Astrocyte (in vitro differentiated cells and primary cell): Measurements from ENCODE around the gene FAU. TPM values are rescaled to one million over a fixed set of nuclear protein-coding genes. Genes with fewer than 3 reads are reported as not detected.

Experiments used
- DNase-seq: peaks from one replicate; pipeline ENCODE4 v3.0.0-alpha.2; 2010; ENCODE audit warnings: low read depth
- FAIRE-seq: peaks from 2 replicates; lab custom pipeline; 2011; peaks lifted over from hg19 to GRCh38; lab: Jason Lieb, UNC
- H2AFZ ChIP-seq: 2 replicates; pipeline ENCODE4 v1.6.0; 2012; ENCODE audit warnings: low read depth, low read length, inconsistent platforms
- H3K27ac ChIP-seq: 2 replicates; pipeline ENCODE4 v1.5.1; 2011; ENCODE audit warnings: low read depth, low read length, inconsistent platforms
- H3K27me3 ChIP-seq: 2 replicates; pipeline ENCODE4 v1.6.0; 2011; ENCODE audit warnings: low read length, inconsistent platforms; ENCODE audit not compliant: insufficient read depth
- H3K36me3 ChIP-seq: 2 replicates; pipeline ENCODE4 v1.5.1; 2011; ENCODE audit warnings: low read length, inconsistent platforms; ENCODE audit not compliant: insufficient read depth
- H3K4me1 ChIP-seq: 2 replicates; pipeline ENCODE4 v1.5.1; 2011; ENCODE audit warnings: low read length, inconsistent platforms; ENCODE audit not compliant: insufficient read depth
- H3K4me2 ChIP-seq: 2 replicates; pipeline ENCODE4 v1.6.0; 2012; ENCODE audit warnings: low read length, inconsistent platforms
- H3K4me3 ChIP-seq: 2 replicates; pipeline ENCODE4 v1.5.1; 2011; ENCODE audit warnings: low read depth, mild to moderate bottlenecking, low read length, inconsistent platforms; ENCODE audit not compliant: insufficient read depth
- H3K79me2 ChIP-seq: 2 replicates; pipeline ENCODE4 v1.6.0; 2012; ENCODE audit warnings: mild to moderate bottlenecking, low read length, inconsistent platforms; ENCODE audit not compliant: insufficient read depth
- H3K9ac ChIP-seq: 2 replicates; pipeline ENCODE4 v1.6.0; 2012; ENCODE audit warnings: mild to moderate bottlenecking, low read length, inconsistent platforms
- H3K9me3 ChIP-seq: 2 replicates; pipeline ENCODE4 v1.5.1; 2012; ENCODE audit warnings: low read depth, mild to moderate bottlenecking, low read length, inconsistent platforms; ENCODE audit not compliant: insufficient read depth
- H4K20me1 ChIP-seq: 2 replicates; pipeline ENCODE4 v1.6.0; 2012; ENCODE audit warnings: low read length, inconsistent platforms; ENCODE audit not compliant: insufficient read depth
- H3K27ac Mint-ChIP-seq: one replicate; pipeline ENCODE4 v1.8.0; 2021; ENCODE audit warnings: mild to moderate bottlenecking, mixed read lengths; ENCODE audit not compliant: unreplicated experiment
- H3K27me3 Mint-ChIP-seq: one replicate; pipeline ENCODE4 v1.8.0; 2021; ENCODE audit warnings: low read depth, mixed read lengths; ENCODE audit not compliant: unreplicated experiment
- H3K36me3 Mint-ChIP-seq: one replicate; pipeline ENCODE4 v1.8.0; 2021; ENCODE audit warnings: low read depth, mixed read lengths; ENCODE audit not compliant: unreplicated experiment
- H3K4me1 Mint-ChIP-seq: one replicate; pipeline ENCODE4 v1.8.0; 2021; ENCODE audit warnings: low read depth, mixed read lengths; ENCODE audit not compliant: unreplicated experiment
- H3K4me3 Mint-ChIP-seq: one replicate; pipeline ENCODE4 v1.8.0; 2021; ENCODE audit warnings: mild to moderate bottlenecking, moderate library complexity, mixed read lengths; ENCODE audit not compliant: unreplicated experiment
- H3K9me3 Mint-ChIP-seq: one replicate; pipeline ENCODE4 v1.8.0; 2021; ENCODE audit warnings: mild to moderate bottlenecking, mixed read lengths; ENCODE audit not compliant: unreplicated experiment
- CTCF ChIP-seq: IDR thresholded peaks from 2 replicates; pipeline ENCODE4 v1.5.1; 2011; ENCODE audit warnings: low read depth, mild to moderate bottlenecking, inconsistent platforms, low read length, moderate library complexity; ENCODE audit not compliant: insufficient read depth
- EZH2 ChIP-seq: IDR thresholded peaks from 2 replicates; pipeline ENCODE4 v1.6.1; 2012; ENCODE audit warnings: mild to moderate bottlenecking, low read length, inconsistent platforms; ENCODE audit not compliant: insufficient read depth
- total RNA-seq: library from RNA; stranded (reverse); gene quantifications from 2 replicates; pipeline ENCODE4 v1.2.1, GENCODE V29; 2021

Gene FAU
- total RNA-seq, 1 donor from 2014 or later: 694 TPM

GRCh38 chr11:65077451-65077850, 44.5 kb downstream of the FAU start:
- H3K4me1 ChIP-seq: no peaks in the 10 kb centered on the region
- FAIRE-seq: no peak
- no peaks in the 10 kb centered on the region for H3K27me3 Mint-ChIP-seq
- H4K20me1 ChIP-seq: peaks cover 4% of the 10 kb centered on the region
- H3K4me3 Mint-ChIP-seq: no peak overlapping the region
- no peak overlapping the region for H3K4me3 ChIP-seq
- no peak overlapping the region for H3K4me2 ChIP-seq
- H3K9ac ChIP-seq: no peak overlapping the region
- no peaks in the 10 kb centered on the region for H3K9me3 Mint-ChIP-seq
- H3K36me3 ChIP-seq: peaks cover 13% of the 10 kb centered on the region
- H3K79me2 ChIP-seq: peaks cover 43% of the 10 kb centered on the region
- H2AFZ ChIP-seq: no peak overlapping the region
- no peak overlapping the region for H3K27ac ChIP-seq
- no peak for DNase-seq
- no peaks in the 10 kb centered on the region for H3K27me3 ChIP-seq
- H3K4me1 Mint-ChIP-seq: no peaks in the 10 kb centered on the region
- H3K9me3 ChIP-seq: no peaks in the 10 kb centered on the region
- TF ChIP-seq CTCF (no peak), EZH2 (no peak)
- no peaks in the 10 kb centered on the region for H3K36me3 Mint-ChIP-seq
- no peak overlapping the region for H3K27ac Mint-ChIP-seq

GRCh38 chr11:65072631-65072966, 49.3 kb downstream of the FAU start:
- no peak for DNase-seq
- H3K9me3 Mint-ChIP-seq: no peaks in the 10 kb centered on the region
- H3K36me3 ChIP-seq: peaks cover 4% of the 10 kb centered on the region
- TF ChIP-seq CTCF (no peak), EZH2 (no peak)
- H3K9me3 ChIP-seq: no peaks in the 10 kb centered on the region
- no peaks in the 10 kb centered on the region for H3K4me1 ChIP-seq
- no peak overlapping the region for H3K27ac ChIP-seq
- H2AFZ ChIP-seq: no peak overlapping the region
- no peak overlapping the region for H3K4me3 Mint-ChIP-seq
- no peak for FAIRE-seq
- no peaks in the 10 kb centered on the region for H3K4me1 Mint-ChIP-seq
- no peaks in the 10 kb centered on the region for H3K27me3 ChIP-seq
- no peaks in the 10 kb centered on the region for H4K20me1 ChIP-seq
- peaks cover 3% of the 10 kb centered on the region for H3K27me3 Mint-ChIP-seq
- H3K4me3 ChIP-seq: no peak overlapping the region
- H3K9ac ChIP-seq: no peak overlapping the region
- no peaks in the 10 kb centered on the region for H3K36me3 Mint-ChIP-seq
- no peak overlapping the region for H3K27ac Mint-ChIP-seq
- H3K4me2 ChIP-seq: no peak overlapping the region
- H3K79me2 ChIP-seq: peaks cover 4% of the 10 kb centered on the region

- Mint-ChIP-seq H3K36me3 (no peaks in the 10 kb centered on the region), H3K4me1 (no peaks in the 10 kb centered on the region), H3K27ac (no peak overlapping the region), H3K4me3 (no peak overlapping the region), H3K27me3 (peaks cover 3% of the 10 kb centered on the region), H3K9me3 (no peaks in the 10 kb centered on the region)
- DNase-seq (no peak), FAIRE-seq (no peak)
- Histone ChIP-seq H3K36me3 (peaks cover 4% of the 10 kb centered on the region), H3K27me3 (no peaks in the 10 kb centered on the region), H3K4me2 (no peak overlapping the region), H3K9ac (no peak overlapping the region), H3K79me2 (no peaks in the 10 kb centered on the region), H4K20me1 (no peaks in the 10 kb centered on the region), H3K4me1 (no peaks in the 10 kb centered on the region), H3K9me3 (no peaks in the 10 kb centered on the region), H3K4me3 (no peak overlapping the region), H3K27ac (no peak overlapping the region), H2AFZ (no peak overlapping the region)
- no peak for TF ChIP-seq CTCF
- no peak for TF ChIP-seq EZH2
Measured at GRCh38 chr11:65071907-65072630, 49.9 kb downstream of the FAU start.
